Measurements from ENCODE around the gene BEGAIN.

The BEGAIN gene

GRCh38 chr14:100502622-100503220, 84.5 kb downstream of the BEGAIN start:
- DNase-seq = no peak

GRCh38 chr14:100500128-100500527, 87.1 kb downstream of the BEGAIN start:
- no peak for DNase-seq

GRCh38 chr14:100498068-100498467, 89.1 kb downstream of the BEGAIN start:
- DNase-seq = no peak

GRCh38 chr14:100495917-100496316, 91.3 kb downstream of the BEGAIN start:
- DNase-seq = no peak

GRCh38 chr14:100494645-100495044, 92.6 kb downstream of the BEGAIN start:
- DNase-seq = no peak

- DNase-seq = no peak
Observed at GRCh38 chr14:100490252-100490651, 97.0 kb downstream of the BEGAIN start.

- no peak for DNase-seq
Observed at GRCh38 chr14:100488057-100488456, 99.2 kb downstream of the BEGAIN start.

GRCh38 chr14:100487304-100487703, 99.9 kb downstream of the BEGAIN start:
- DNase-seq = no peak
